HG02970 (cell line): ENCODE results near the gene MPRIP.
"Not testable (repeated sequence)": the region's sequence is repeated elsewhere in the genome, so short reads cannot be mapped to it uniquely, and the experiment has no call there.

Experiments used
- ATAC-seq: cut with Tn5 transposase; IDR thresholded peaks from one replicate; pipeline ENCODE4 v1.9.1; 2021; ENCODE audit warnings: mild to moderate bottlenecking, moderate library complexity, moderate number of reproducible peaks; ENCODE audit not compliant: unreplicated experiment, low FRiP score

The MPRIP gene

DNA sequence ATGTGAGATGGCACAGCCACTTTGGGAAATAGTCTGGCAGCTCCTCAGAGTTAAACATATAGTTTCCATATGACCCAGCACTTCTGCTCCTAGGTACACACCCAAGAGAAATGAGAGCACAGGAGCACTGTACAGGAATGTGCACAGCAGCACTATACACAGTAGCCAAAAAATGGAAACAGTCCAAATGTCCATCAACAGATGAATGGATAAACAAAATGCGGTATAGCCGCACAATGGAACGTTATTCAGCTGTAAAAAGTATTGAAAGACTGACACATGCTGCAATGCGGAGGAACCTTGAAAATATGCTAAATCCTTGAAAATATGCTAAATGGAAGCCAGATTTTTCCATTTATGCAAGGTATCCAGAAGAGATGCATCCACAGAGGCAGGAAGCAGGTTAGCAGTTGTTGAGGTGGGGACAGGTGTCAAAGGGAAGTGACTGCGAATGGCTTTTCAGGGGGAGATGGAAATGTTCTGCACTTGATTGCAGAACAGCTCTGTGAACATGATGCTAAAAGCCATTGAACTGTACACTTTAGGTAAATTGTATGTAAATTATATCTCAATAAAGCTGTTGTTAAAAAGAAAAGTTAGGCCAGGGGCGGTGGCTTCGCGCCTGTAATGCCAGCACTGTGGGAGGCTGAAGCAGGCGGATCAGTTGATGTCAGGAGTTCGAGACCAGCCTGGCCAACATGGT lies 80.7 kb downstream of the MPRIP start:
- ATAC-seq, result no peak

DNA sequence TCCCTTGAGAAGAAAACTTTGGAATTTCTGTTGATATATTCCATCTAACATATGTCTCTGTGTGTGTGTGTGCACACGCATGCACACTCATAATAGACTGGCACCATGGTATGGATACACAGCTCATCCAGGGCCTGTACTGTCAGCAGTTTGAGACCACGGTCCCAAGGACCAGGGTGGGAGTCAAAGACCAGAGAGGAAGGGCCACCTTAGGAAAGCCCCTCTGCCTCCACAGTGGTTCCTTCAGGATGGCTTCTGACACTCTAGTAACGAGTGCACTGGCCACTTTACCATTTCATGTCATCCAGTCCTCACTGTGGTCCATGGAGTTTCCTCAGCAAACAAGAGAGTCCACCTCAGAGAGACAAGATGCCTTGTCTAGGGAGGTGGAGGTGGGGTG lies 82.1 kb downstream of the MPRIP start:
- ATAC-seq, result no peak

DNA sequence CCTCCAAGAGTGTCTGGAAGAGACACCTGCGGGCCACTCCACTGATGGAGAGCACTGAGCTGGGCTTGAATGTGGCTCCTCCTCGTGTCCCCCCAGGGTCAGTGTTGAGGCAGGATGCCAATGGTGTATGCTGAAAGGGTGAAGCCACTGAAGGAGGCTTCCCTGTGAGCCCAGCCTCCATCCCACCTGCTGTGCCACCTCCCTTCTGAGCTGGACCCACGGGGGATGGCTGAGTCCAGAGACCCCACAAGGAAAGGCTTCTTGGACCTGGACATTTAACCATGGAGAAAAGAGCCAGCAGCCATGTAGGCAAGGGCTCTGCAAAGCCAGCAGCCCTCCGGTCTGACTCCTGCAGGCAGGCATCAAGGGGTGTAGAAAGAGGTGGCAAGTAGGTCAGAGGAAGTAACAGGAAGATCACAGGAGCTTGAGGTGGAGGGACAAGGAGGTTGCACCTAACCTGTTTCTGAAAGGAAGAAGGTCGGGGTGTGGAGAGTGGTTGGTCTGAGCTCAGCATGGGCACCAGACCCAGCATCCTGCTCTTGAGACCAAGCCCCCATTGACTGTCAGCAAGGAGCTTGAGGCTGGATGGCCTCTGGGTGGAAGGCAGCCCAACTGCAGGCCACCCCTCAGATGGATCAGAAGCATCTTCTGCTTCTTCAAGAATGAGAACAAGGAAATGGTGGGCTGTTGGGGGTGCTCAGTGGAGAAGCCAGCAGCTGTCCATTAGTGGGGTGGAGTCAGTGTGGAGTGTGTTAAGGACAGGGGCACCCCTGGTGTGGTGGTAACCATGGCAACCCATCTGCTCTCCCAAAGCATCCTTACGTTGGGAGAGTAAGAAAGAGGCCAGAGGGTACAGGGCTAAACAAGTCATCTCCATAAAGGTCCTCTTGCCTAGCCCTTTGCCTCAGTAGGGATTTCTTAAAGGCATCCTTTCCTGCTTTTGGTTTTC lies 83.2 kb downstream of the MPRIP start:
- ATAC-seq, result no peak

DNA sequence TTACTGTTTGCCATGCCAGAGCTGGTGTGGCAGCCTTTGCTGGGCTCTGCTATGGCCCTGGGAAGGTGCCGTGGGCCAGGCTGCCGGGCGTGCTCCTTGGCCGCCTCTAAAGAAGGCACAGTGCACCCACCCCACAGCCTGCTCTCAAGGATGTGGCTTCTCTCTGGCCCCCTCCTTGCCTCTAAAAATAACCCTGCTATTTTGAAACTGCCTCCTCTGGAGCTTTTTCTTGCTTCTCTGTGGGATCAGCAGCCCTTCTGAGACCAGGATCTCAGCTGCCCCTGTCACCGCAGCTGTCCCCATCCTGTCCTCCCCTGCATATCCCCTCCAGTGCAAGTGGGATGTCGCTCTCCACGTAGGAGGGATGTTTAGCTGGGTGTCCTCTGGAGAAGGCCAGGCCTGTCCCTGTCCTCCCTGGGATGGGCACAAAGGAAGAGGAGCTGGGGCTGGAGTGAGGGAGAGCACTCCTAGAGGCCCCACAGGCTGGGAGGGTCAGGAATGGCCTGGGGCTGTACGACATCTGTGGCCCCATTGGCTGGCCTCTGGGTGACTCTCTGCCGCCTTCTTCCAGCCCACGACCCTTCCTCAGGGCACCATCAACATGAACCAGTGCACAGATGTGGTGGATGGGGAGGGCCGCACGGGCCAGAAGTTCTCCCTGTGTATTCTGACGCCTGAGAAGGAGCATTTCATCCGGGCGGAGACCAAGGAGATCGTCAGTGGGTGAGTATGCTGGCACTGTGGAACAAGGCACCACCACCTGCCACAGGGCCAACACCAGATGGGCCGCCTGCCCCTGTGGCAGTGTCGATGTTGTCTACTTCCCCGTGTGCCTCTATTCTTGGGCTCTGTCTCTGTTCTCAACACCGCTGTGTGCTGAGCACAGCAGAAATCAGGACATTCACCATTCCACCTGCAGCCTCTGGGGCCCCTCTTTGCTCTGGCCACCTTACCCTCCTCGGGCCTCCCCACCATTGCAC lies 84.2 kb downstream of the MPRIP start:
- no peak for ATAC-seq

DNA sequence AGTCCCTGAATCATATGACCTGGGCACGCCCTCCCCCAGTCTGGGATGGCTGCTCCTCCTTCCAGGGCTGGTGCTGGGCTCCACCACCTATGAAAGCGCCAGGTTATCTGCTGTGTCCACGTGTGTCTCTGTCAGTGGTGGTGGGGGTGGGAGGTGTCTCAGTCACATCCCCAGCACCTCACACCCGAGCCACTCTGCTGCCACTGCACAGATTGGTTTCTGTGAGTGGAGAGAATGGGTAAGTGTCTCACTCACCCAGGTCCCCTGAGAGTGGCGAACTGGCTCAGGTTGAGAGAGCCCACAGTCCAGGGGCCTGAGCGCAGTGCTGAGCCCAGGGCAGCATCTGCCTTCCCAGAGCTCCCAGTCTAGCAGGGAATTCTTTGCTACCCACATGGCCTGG lies 84.9 kb downstream of the MPRIP start:
- ATAC-seq, result no peak

DNA sequence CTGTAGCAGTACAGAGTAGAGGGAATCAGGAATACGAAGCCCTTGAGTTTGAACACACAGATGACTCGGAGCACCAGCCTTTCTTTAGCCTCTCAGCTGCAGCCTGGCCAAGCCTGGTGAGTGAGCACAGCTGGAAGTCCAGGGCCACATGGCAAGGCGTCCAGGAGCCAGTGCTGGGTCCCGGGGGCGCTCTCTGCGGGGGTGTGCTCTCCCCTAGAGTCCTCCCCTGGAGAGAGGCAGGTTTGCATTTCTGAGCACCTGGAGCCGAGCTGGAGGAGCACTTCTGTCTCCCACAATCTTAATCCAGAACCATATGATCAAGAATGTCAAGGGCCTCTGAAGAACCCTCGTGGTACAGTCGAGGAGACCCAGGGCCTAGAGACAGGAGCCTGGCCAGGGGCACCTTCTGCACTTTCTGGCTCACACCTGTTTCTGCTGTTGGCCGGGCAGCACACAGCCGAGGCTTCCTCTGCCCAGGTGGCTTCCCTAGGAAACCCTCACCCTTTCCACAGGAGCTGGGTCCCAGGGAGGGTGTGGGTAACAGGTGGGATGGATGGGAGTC lies 85.6 kb downstream of the MPRIP start:
- no peak for ATAC-seq

DNA sequence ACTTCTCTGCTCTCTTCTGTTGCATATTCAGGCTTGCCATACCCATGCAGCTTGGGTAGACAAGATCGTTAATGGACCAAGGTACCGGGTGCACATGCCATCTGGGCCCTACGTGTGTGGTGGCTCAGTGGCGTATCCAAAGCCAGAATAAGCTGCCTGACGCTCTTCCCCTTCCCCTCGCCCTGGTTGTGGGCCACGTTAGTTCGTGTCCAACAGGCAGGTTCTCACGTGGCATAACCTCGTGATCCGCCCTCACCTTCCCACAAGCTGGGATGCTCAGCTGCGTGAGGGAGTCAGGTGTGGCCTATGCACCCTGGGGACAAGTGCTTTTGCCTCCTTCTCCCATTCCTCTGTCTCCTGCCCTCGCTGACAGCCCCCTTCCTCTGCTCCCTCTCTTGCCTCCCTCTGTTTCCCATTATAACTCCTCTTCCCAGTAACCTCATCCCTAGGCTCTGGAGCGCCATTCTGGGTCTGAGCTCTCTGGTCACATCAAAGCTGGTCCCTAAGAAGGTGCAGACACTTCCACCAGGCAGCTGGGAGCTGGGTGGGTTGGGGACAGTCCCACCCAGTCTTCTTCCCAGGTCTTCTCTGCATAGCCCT lies 86.3 kb downstream of the MPRIP start:
- no peak for ATAC-seq

DNA sequence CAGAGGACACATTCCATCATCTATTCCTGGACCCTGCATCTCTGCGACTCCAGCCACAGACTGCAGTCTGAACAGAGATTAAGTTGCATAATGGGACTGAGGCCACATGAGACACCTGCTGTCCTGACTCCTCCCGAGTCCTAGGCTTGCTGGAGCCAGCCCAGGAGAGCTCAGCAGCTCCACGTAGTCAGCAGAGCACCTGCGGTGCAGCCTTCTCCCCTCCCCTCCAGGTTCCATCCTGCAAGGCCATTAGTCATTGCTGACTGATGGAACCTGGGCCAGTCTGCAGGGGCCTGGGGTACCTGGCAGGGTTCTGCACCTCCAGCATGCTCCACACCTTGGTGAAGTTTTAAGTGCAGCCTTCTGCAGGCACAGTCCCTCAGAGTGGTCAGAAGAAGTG lies 87.2 kb downstream of the MPRIP start:
- no peak for ATAC-seq

DNA sequence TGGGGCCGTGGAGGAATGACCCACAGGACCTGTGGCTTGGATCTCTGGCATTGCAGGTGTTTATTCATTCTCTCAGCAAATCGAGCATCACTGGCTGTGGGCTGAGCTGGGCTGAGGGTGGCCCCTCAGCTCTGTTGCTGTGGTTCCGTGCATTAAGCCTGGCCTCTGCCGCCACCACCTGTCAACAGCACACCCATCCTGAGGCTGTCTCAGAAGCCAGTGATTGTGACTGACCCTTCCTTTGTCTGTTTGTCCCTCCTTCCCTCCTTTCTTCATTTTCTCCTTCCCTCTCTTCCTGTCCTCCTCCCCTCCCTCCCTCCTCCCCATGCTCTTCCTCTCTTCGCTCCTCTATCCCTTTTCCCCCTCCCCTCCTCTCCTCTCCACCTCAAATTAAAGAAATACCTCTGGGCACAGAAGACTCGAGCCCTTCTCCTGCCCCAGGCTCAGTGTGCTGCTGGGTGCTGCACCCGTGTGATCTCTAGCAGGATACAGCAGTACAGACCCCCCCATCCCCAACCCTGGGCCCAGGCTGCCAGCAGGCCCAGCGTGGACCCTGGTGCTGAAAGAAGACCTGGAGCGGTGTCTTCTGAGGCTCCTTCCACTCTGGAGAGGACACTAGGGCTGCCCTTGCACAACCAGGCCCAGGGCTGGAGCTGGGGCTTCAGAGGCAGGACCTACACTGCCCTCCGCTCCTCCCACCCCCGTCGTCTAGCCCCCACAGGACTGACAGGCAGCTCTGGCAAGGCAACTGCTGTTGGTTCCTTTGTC lies 88.0 kb downstream of the MPRIP start:
- no peak for ATAC-seq

DNA sequence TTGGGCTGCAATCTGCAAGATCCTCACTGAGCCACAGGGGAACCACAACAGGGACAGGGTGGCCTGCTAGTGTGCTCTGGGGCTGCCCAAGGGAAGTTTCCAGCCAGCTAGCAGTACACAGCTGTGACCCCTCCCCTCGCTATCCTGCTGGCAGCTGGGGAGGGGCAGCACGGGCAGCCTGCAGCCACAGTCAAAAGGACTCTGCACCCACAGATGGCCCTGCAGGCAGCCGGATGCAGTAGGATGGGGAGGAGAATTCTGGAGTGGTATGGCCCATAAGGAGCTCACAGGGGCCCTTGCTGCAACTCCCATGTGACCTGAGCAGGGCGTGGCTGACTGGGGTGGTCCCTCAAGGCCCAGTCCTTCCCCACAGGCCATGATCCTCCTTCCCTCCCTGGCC lies 89.6 kb downstream of the MPRIP start:
- ATAC-seq, result no peak

DNA sequence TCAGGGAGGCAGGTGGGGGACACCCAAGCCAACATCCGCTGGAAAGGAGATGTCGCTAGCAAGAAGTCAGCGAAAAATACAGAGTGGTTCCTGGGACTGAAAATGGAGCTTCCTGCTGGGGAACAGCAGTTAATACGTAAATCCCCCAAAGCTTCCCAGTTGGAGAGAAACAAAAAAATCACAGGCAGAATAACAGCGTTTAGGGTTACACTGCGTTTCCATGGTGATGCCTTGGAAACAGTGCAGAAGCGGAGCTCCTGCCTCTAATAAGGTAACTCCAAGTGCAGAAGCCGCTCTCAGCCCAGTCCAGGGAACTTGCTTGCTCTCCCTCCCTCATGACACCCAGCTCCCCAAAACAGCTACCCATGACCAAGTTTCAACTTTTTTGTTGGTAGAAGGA lies 90.5 kb downstream of the MPRIP start:
- ATAC-seq, result no peak

DNA sequence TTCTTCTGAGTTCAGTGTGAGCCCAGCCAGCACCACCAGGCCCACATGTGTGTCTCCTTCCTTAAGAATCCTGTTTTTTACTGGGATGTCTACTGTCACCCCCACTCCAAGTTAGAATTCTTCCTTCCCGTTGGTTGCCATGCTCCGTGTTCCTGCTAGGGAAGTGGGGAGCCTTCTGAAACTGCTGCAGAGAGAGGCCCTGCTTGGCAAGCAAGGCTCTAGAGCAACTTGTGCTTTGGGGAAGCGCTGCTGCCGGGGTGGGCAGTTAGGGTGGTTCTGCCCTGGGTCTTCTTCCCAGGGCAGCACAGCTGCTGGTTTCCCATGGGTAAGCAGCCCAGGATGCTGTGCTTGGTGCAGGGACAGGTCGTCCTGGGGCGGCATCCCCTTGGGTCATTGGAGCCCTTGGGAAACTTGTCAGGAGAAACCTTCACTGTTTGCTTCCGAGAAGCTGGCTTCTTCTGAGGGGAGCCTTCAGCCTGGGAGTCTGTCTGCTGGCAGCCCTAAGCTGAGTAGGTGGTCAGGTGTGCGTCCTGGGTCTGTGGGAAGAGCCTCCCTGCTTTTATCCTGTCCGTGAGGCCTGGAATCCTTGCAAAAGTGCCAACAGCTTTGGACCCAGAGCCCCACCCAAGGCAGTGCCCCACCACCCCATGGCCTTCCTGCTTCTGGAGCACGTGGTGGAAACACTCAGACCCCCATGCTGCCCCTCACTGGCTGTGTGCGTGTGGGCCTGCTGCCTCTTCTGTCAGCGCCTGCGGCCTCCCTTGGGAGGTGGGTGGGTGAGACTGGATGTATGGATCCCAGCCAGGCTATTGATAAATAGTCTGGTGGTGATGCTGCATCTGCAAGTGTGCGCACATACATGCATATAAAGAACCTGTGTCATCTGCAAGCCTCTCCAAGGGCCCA lies 92.0 kb downstream of the MPRIP start:
- ATAC-seq, result no peak

DNA sequence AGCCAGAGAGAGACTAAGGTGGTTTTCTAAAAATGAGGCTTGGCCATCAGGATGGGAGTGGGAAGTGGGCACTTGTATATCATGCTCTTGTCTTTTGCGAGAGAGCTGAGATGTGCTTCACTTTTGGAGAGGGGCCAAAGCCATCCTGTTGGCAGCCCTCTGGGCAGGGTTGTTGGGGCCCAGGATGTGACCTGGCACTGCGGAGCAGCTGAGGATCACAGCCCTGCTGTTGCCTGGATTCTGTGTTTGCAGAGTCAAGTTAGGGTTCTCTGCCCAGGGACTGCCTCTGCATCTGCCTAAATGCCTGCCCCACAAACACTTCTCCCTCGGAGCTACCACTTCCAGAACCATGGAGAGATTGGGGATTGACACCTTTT lies 92.7 kb downstream of the MPRIP start:
- ATAC-seq, result no peak

DNA sequence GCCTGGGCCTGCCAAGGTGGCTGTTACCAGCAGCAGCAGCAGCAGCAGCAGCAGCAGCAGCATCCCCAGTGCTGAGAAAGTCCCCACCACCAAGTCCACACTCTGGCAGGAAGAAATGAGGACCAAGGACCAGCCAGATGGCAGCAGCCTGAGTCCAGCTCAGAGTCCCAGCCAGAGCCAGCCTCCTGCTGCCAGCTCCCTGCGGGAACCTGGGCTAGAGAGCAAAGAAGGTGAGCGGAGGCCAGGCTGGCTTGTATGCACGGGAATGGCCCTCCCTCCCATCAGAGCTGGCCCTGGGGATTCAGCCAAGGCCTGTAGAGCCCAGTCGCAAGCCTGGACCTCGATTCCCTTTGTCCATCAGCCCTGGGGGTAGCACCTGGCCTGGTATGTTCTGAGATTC lies 94.0 kb downstream of the MPRIP start:
- not testable (repeated sequence) for ATAC-seq

DNA sequence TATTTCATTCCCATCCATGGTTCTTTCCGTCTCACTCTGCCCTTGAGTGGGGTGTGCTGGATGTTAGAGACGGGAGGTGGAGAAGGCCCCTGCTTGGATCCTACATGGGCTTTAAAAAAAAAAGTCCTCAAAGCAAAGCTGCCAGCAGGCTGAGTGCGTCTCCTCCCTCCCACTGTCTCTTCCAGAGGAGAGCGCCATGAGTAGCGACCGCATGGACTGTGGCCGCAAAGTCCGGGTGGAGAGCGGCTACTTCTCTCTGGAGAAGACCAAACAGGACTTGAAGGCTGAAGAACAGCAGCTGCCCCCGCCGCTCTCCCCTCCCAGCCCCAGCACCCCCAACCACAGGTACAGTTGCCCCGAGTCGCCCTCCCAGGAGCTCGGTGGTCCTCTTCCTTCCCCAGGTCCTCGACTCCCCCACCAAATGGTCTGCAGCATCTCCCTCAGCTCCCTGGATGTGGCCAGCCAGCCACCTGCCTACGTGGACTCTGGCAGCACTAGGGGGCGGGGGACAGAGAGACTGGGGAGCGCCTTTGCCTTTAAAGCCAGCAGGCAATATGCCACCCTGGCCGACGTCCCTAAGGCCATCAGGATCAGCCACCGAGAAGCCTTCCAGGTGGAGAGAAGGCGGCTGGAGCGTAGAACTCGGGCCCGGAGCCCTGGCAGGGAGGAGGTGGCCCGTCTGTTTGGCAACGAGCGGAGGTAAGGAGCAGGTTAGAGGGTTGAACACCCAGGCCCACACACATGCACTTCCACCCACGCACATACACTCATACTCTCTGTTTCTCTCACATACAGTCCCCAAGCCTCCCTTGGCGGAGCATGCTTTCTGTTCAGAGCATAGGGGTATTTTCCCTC lies 95.7 kb downstream of the MPRIP start:
- ATAC-seq, result no peak

DNA sequence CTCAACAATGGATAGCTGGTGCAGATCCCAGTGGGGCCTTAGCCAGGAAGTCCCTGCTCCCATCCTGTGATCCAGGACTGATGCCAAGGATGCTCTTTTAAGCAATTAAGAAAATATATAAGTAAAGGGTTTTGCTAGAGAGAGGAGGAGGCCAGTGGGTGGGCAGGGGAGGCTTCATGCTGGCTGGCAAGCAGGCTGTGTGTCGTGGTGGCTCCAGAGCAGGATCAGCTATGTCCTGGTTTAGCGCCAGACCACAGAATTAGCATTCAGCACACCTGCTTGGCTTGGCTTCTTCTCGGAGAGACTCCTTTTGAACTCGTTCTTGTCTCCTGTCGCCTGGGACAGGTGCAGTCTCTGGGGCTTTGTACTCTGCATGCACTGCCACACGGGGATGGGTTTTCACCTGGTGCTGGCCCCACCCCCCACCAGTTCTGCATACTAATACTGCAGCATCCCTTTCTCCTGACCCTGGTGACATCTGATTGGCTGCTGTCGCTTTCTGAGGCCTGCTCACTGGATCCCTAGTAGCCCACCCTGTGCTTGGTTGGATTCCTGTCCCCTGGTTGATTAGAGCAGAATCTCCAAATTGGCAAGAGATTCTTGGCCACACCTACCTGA lies 97.8 kb downstream of the MPRIP start:
- ATAC-seq, result no peak

DNA sequence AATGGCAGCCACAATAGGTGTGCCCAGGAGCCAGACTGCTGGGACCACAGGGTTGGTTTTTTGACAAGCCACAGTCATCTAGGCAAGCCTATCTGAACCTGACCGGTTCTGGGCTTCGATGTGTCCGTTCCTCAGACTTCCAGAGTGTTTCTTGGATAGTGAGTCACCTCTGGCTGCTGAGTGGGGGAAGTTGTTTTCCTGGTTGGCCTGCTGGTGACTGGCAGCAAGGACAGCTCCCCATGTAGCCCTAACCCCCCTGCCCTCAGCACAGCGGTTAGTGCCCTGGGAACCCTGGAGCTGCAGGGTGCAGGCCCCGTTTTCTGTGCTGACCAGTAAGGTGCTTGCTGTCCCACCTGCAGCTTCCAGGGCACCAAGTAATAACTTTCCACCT lies 98.3 kb downstream of the MPRIP start:
- ATAC-seq, result no peak
